ENCODE results near the gene KIF26B.

GRCh38 chr1:245621589-245621988 is 466.8 kb downstream of the KIF26B start:
- TF ChIP-seq CTCF (IDR thresholded peaks at IDR 0.05; ENCODE audit: low read length) (no peak), EZH2 (optimal IDR thresholded peaks at IDR 0.05; ENCODE audit: low read depth, low read length) (no peak), EZH2phosphoT487 (IDR thresholded peaks at IDR 0.05; ENCODE audit: low read length) (no peak)

All from MM.1S (cell line).